Panc1 (cell line): ENCODE data around the gene SMCR8.

Source experiments
- POLR2AphosphoS5 ChIP-seq: IDR thresholded peaks from 2 replicates; pipeline ENCODE4 v1.6.1; 2012; ENCODE audit warnings: mild to moderate bottlenecking, low read depth, low read length, moderate library complexity
- TCF7L2 ChIP-seq: IDR thresholded peaks from 2 replicates; pipeline ENCODE4 v1.6.1; 2011; ENCODE audit warnings: mild to moderate bottlenecking, low read depth, low read length, inconsistent platforms
- TF ChIP-seq, protein P1 (sequence below): fragments of 450-650 bp; IDR thresholded peaks from 2 replicates; pipeline ENCODE4 v1.5.1; 2017; ENCODE audit warnings: mild to moderate bottlenecking

DNA sequence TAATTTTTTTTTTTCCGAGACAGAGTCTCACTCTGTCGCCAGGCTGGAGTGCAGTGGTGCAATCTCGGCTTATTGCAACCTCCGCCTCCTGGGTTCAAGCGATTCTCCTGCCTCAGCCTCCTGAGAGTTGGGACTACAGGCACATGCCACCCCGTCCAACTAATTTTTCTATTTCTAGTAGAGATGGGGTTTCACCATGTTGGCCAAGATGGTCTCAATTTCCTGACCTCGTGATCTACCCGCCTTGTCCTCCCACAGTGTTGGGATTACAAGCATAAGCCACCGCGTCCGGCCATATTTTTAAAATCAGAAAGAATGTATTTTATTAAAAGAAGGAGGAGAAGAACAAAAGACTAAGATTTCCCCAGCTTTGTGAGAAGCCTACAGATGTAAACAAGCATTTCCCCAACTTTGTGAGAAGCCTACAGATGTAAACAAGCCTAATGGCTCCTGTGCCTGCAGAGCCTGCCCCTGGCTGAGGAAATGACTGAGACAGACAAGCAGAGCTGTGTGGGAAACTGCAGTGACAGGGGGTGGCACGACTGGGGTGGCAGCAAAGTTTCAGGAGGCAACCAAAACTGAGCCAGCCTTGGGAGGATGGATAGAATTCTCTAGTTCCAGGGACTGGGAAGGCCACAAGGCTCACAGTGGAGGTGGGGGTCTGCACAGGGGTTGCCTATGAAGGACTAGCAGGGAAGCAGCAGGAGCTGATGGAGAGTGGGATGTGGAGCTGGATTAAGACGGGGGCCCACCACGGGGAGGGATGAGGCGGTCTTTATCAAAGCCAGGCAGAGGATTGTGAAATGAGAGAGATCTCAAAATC lies 23.2 kb upstream of the SMCR8 start:
- no peak for TF ChIP-seq TCF7L2
- no peak for TF ChIP-seq POLR2AphosphoS5
- TF ChIP-seq, protein P1, sequence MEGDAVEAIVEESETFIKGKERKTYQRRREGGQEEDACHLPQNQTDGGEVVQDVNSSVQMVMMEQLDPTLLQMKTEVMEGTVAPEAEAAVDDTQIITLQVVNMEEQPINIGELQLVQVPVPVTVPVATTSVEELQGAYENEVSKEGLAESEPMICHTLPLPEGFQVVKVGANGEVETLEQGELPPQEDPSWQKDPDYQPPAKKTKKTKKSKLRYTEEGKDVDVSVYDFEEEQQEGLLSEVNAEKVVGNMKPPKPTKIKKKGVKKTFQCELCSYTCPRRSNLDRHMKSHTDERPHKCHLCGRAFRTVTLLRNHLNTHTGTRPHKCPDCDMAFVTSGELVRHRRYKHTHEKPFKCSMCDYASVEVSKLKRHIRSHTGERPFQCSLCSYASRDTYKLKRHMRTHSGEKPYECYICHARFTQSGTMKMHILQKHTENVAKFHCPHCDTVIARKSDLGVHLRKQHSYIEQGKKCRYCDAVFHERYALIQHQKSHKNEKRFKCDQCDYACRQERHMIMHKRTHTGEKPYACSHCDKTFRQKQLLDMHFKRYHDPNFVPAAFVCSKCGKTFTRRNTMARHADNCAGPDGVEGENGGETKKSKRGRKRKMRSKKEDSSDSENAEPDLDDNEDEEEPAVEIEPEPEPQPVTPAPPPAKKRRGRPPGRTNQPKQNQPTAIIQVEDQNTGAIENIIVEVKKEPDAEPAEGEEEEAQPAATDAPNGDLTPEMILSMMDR: no peak
